Measurements from ENCODE around the gene EZH2.

Gene EZH2

GRCh38 chr7:148884049-148884298 is at the start of gene EZH2:
Gene EZH2, minus strand, starts transcription at chr7:148884291. Its CDS starts 36,993 bp downstream, at chr7:148847298.
- DNase-seq = no peak

DNA sequence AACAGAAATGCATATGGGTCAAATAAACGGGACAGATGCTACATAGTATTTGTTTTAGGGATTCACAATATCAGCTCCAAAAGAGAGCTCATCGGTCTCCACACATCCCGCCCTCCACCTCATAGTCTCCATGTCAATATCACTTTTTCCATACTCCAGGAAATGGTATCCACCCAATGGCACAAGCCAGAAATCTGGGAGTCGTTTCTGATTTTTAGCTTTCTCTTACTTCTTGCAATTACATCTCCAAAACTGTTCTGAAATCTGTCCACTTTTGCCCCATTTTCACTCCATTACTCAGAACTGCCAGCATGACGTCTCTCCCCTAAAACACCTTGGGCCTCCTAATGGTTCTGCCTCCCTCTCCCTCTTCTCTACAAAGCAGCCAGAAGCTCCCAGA is 47.4 kb upstream of the EZH2 start:
- no peak for DNase-seq

DNA sequence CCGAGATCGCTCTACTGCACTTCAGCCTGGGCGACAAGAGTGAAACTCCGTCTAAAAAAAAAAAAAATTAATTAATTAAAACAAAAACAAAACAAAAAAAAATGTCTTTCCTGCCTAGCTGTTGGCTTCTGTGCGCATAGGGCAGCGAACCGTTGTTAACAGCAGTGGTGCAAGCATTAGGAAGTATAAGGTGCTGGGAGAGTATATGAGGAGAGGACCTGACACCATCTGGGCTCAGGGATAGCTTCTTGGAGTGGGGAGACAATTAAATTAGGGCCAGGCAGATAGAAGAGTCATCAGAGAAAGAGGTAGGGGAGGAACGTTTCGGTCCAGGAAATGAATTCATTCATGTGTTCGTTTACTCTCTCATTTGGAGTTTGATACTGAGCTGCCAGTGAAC is 46.2 kb upstream of the EZH2 start:
- DNase-seq = no peak

DNA sequence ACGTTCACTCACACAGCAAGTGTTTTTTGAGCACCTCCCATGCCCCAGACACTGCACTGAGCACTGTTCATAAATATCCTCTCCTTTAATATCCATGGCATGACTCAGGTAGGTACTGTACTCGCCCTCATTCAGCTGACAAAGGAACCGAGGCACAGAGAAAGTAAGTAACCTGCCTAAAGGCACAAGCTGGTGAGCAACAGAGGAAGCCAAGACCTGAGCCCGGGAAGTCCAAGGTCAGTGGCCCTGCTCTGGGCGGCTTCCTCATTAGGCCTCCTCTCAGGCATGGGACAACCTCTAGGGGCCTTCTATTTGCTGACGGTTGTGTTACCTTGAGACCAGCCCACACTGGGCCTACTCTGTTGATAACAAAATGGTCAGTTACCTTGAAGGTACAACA is 45.1 kb upstream of the EZH2 start:
- DNase-seq = no peak

DNA sequence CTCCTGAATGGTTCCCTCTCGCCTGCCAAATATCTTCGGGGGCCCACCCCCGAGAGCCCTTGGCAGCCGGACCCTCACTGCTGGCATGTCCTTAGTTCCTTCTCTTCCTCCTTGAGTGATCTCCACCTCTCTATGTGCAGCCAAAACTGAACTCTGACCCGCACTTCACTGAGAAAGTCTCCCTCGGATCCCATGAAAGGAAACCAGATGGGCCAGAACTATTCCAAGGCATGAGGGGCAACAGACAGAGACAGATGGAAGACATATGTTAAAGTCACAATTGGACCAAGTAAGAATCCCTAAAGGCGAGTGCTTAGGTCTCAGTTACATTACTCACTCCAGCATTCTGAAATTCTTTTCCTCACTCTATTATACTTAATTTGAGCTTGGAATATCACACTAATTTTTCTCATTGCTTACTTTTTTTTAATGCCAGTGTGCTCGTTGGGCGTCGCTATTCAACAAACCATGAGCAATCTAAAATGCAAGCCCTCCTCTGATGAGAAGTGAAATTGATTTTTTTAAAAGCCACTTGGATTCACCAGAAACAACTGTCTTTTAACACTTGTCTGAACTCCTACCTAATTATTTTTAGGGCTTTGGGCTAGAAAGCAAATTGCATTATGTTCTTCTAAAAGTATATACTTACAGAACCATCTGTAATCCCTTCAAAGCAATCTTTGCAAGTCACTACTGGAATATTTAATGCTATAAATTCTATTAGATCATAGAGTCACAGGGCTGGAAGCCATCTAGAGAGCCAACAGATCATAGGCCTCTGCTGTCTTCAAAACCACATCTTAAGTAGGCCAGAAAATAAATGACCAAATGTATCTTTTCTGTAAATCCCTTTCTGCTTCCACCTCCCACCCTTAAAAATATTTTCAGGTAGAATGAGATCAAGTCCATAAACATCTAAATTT is 43.3 kb upstream of the EZH2 start:
- DNase-seq = peak; percentile 72 to 85

- no peak for DNase-seq
Measured at GRCh38 chr7:148925836-148926235, 41.7 kb upstream of the EZH2 start.

DNA sequence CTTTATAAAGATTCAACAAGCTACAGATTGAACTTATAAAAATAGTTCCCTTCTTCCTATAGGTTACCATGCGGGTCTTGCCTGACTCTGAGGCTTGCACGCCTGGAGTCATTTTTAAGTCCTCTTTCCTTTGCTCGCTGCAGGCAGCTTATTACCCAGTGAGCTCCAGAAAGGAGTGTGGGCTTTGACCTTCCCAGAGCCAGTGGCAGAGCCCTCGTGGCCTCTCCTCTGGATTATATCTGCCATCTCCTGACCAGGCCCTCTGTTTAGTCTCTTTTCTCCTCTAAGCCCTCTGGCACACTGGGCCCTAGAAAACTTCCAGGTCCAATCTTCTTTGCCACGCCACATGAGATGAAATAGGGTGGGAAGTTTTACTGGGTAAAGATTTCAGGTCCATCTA is 39.9 kb upstream of the EZH2 start:
- no peak for DNase-seq

DNA sequence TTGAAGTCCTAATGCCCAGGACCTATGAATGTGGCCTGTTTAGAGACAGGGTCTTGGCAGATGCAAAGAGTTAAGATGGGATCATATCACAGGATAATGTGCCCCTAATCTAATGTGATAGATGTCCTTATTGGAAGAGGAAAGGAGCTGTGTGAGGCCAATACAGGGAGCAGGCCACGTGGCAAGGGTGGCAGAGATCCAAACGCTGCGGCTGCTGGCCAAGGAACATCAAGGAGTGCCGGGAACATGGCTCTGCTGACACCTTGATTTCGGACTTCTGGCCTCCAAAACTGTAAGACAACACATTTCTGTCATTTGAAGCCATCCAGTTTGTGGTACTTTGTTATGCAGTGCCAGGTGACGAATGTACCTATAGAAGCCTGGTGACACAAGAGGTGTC is 37.7 kb upstream of the EZH2 start:
- DNase-seq = no peak

GRCh38 chr7:148921189-148921588 is 37.1 kb upstream of the EZH2 start:
- no peak for DNase-seq

- no peak for DNase-seq
Measured at GRCh38 chr7:148919859-148920258, 35.8 kb upstream of the EZH2 start.

GRCh38 chr7:148918058-148918596 is 34.0 kb upstream of the EZH2 start:
- DNase-seq = no peak

DNA sequence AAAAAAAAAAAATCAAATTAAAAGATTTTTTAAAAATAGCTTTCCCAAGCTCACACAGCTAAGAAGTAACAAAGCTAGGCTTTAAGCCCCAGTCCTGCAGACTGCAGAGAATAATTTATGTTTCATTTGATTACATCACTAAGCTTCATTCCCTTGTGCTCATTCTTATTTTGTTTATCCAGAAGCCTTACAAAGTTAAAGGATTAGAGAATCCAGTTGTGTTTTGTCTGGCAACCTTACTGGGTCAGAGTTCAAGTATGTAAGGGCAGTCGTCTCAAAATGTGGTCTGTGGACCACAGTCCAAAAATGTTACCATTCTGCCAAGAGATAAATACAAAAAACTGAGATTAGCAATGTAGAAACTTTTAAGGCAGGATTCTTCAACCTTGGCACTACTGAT is 32.1 kb upstream of the EZH2 start:
- DNase-seq = no peak

DNA sequence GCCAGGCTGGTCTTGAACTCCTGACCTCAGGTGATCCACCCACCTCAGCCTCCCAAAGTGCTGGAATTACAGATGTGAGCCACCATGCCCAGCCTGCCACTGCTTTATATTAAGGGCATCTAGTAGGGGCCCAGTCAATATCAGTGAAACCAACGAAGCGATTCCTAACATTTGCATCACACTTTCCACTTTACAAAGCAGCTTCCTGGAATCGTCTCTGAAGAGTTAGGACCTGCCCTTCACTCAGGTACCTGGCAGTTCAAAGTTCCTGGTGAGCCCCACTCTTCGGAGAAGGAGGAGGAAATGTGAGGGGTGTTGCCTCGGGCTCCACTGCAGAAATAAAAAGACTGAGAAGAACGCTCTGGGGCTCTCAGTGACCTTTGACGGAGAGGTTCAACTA is 31.1 kb upstream of the EZH2 start:
- no peak for DNase-seq

DNA sequence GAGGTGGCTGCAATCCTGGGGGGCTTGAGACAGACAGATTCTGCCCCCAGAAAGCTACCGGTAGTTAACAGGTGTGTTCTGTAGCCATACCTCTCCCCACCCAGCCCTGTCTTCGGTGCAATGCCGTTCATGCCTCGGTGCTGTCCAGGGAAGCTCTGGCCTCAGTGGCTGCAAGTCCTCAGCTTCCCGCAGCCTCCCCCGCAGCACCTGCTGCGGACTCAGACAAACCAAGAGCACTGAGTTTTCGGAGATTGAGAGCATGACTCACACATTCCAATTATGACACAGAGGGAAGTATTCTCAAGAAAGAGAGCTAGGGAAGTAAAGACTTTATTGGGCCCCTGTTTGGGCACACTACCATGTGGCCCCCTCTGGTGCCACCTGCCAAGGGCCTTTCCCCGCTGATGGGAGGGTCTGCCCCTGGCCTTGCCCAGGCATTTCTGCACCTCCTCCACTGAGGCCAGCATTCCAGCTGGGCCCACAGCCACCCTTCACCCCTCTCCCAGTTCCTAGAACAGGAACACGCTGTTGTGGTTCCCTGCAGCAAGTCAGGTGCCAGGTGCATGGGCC is 30.2 kb upstream of the EZH2 start:
- DNase-seq = no peak

DNA sequence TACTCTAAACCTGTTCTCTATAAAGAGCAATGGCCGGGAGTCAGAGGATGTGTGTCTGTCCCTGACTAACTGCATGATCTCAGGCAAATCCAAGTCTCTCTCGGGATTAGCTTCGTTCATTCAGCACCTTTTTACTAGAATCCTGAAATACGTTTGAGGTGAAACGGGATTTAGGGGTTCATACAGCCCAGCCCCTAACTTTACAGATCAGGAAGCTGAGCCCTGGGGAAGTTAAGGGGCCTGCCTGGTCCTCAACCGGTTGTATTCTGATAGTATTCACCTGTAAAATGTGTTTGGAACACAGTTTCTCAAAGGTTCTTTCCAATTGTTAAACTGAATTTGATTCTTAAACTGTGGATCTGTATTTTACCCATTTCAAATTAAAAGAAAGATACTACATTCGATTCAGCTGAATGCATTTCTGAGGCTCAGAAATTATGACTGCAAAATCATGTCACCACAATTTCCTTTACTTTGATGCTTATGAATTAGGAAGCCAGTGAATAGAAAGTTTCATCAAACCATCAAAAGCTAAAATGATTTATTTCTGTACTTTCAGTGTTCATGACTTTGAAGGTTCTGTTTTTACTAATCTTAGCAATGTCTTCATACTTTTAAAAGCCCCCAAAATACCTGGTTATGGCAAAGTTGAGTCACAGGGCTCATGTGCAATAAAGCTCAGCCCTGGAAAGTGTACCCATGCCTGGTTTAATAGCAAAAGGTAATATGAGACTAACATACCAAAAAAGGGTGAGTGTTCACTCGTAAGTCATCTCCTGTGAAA is 28.9 kb upstream of the EZH2 start:
- DNase-seq = no peak

DNA sequence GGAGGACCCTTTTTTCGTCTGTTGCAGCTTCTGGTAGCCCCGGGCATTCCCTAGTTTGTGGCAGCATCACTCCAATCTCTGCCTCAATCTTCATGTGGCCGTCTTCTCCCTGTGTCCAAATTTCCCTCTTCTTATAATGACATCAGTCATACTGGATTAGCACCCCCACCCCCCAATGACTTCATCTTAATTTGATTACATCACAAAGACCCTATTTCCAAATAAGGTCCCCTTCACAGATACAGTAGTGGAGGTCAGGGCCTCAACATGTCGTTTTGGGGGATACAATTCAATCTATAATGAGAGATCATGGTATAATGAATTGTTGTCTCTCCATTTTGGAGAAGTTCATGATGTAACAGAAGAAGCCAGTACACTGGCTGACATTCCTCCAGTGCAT is 28.1 kb upstream of the EZH2 start:
- DNase-seq = no peak

DNA sequence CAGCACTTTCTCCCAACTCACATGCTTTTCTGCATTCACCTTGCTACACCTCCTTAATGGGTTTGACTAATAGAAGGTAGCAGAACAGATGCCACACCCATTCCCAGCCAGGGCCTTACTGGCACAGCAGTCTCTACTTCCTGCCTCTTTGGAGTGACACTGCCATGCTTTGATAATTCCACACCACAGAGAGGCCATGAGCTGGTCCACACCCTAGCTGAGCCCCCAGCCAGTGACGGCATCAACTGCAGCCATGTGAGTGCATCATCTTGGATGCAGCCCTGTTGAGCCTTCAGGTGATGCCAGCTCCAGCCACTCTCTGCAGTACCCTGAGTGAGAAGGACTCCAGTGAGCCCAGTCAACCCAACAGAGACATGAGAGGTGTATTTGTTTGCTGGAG is 27.5 kb upstream of the EZH2 start:
- DNase-seq = no peak

DNA sequence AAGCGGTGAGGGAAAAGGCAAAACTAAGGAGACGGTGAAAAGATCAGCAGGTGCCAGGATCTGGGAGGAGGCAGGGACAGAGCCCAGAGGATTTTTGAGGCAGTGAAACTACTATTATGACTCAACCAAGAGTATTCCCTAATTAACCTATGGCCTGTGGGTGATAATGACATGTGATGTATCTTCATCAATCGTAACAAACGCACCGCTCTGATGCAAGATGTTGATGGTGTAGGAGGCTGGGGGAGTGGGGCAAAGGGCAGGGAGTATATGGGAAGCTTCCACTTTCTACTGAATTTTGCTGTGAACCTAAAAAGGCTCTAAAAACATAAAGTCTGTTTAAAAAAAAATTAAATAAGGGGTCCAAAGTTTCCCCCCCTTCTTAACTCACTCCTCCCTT is 25.5 kb upstream of the EZH2 start:
- no peak for DNase-seq

DNA sequence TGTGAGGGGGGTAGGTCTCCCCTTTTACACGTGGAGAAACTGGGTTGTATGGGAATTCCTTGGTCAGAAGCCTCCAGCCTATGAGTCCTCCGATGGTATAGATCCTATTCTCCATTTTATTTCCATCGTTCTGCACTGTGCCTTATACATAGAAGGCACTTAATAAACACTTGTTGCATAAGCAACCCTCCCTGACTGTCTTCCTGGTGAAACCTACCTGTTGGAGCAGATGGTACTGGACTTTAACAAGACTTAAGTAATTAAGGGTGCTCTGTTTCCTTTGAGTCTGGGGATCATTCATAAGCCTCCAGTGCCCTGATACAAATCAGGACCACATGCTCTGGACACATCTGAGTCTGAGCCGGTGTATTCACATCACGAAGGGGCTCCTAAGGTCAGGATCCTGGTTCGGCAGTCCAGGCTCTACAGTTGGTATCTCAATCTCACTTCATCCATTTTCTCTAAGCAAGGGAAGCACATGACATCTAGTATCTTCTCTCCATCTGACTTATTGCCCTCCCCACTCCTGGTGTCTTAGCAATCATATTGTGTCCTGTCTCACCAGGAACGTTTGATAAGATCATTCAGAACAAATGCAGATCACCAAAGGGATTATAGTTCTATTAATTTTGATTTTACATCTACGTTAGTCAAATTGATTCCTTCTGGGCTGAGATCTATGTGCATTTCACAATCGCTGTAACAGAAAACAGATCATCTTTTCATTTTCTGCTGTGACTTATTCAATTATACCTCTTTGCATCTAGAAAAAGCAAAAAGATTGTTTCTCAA is 22.8 kb upstream of the EZH2 start:
- DNase-seq = peak; percentile 42 to 60

DNA sequence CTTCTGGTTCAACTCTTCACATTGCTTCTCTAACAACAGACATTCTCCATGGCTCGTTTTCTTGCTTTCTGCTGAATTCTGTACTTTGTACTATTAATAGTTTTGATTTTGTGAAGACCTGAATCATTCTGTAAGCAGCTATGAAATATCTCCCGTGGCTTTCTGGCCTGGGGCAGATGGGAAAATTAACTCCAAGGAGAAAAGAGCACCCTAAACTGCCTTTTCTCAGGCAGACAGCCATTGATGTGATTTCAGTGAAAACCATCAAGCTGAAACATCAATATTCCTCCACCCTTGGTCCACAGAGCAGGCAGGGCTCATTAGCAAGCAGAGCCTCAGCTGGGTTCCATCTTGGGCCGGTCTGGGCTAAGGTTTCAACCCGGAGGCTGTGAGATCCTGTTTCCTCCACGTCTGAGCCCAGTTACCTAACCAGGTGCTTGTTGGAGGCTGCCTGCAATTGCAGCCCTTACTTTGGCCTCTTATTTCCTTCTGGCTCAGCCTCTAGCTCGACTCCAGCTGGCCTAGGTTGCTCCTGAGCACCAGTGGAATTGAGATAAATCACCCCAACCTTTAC is 21.1 kb upstream of the EZH2 start:
- no peak for DNase-seq

DNA sequence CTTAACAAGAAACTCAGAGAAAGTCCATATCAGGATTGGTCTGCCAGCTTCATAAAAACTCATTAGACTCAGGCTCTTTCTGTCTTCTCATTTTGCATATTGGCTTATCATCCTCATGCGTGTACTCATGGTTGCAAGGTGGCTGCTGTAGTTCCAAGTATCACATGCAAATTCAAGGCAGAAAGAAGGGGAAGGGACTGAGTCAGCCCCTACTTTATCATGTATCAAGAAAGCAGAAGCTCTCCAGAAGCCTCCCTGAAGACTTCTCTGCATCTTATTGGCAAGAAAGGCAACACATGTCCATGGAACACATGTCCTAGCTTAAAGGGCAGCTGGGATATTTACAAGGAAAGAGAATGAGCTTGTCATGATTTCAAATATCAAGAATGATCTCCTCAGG is 19.4 kb upstream of the EZH2 start:
- no peak for DNase-seq

DNA sequence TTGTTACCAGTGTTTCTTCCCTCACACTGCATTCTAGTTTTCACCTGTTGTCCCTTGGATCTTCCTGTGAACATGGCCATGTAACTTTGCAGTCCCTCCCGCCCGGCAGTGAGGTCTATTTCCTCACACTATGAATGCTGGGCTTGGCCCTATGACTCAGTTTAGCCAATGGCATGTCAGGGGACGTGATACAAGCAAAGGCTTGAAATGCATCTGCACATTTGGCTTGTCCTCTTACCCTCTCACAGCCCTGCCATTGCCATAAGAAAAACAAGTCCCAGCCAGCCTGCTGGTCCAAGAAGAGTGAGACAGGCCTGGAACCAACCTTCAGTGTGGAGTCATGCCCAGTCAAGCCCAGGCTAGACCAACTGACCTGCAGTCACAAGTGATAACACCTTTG is 17.1 kb upstream of the EZH2 start:
- DNase-seq = no peak
